ES-I3 (cell line): Measurements from ENCODE around the gene MKRN3.

Source experiments
- H3K36me3 ChIP-seq: 2 replicates; pipeline ENCODE4 v1.6.1; 2013; ENCODE audit warnings: mild to moderate bottlenecking, low read length, control low read depth, moderate library complexity; ENCODE audit not compliant: insufficient read depth
- H3K4me1 ChIP-seq: 2 replicates; pipeline ENCODE4 v1.6.1; 2013; ENCODE audit warnings: mild to moderate bottlenecking, control low read depth, low read length; ENCODE audit not compliant: insufficient read depth
- H3K9ac ChIP-seq: 2 replicates; pipeline ENCODE4 v1.6.1; 2013; ENCODE audit warnings: low read depth, mild to moderate bottlenecking, low read length, moderate library complexity
- H3K9me3 ChIP-seq: 2 replicates; pipeline ENCODE4 v1.6.1; 2013; ENCODE audit warnings: mild to moderate bottlenecking, low read length, moderate library complexity; ENCODE audit not compliant: control insufficient read depth, insufficient read depth

The MKRN3 gene

GRCh38 chr15:23565395-23566070, at the start of gene MKRN3:
Gene MKRN3 (plus strand): TSS chr15:23565674. CDS start chr15:23565783, 109 bp downstream.
- no peak within 1 kb of the TSS for H3K9ac ChIP-seq

GRCh38 chr15:23516866-23517265, 48.6 kb upstream of the MKRN3 start:
- Histone ChIP-seq H3K4me1 (no peaks in the 10 kb centered on the region), H3K9ac (no peak overlapping the region), H3K9me3 (no peaks in the 10 kb centered on the region; the same call in 1 of the 2 replicates), H3K36me3 (no peaks in the 10 kb centered on the region)

More at GRCh38 chr15:23565395-23566070, at the start of gene MKRN3:
- Histone ChIP-seq H3K4me1 (no peaks in the 10 kb centered on the region), H3K36me3 (no peaks in the 10 kb centered on the region), H3K9me3 (peaks cover 6% of the 10 kb centered on the region; the same call in 1 of the 2 replicates)

- no peaks in the 10 kb centered on the region for H3K4me1 ChIP-seq
- H3K9ac ChIP-seq: no peak overlapping the region
- no peaks in the 10 kb centered on the region for H3K36me3 ChIP-seq
- H3K9me3 ChIP-seq: no peaks in the 10 kb centered on the region; the same call in 1 of the 2 replicates
Observed at GRCh38 chr15:23518104-23518503, 47.4 kb upstream of the MKRN3 start.

GRCh38 chr15:23524816-23525215, 40.7 kb upstream of the MKRN3 start:
- Histone ChIP-seq H3K36me3 (no peaks in the 10 kb centered on the region), H3K9me3 (no peaks in the 10 kb centered on the region), H3K4me1 (no peaks in the 10 kb centered on the region), H3K9ac (no peak overlapping the region)

- no peaks in the 10 kb centered on the region for H3K4me1 ChIP-seq
- H3K9me3 ChIP-seq: no peaks in the 10 kb centered on the region
- H3K36me3 ChIP-seq: no peaks in the 10 kb centered on the region
- H3K9ac ChIP-seq: no peak overlapping the region
Observed at GRCh38 chr15:23529891-23530290, 35.6 kb upstream of the MKRN3 start.

- H3K36me3 ChIP-seq: no peaks in the 10 kb centered on the region
- H3K9ac ChIP-seq: no peak overlapping the region
- no peaks in the 10 kb centered on the region for H3K4me1 ChIP-seq
- H3K9me3 ChIP-seq: no peaks in the 10 kb centered on the region
Observed at GRCh38 chr15:23532024-23532423, 33.5 kb upstream of the MKRN3 start.

GRCh38 chr15:23536659-23537058, 28.8 kb upstream of the MKRN3 start:
- no peaks in the 10 kb centered on the region for H3K9me3 ChIP-seq

GRCh38 chr15:23538648-23539047, 26.8 kb upstream of the MKRN3 start:
- Histone ChIP-seq H3K9me3 (no peaks in the 10 kb centered on the region), H3K9ac (no peak overlapping the region), H3K36me3 (no peaks in the 10 kb centered on the region), H3K4me1 (no peaks in the 10 kb centered on the region)

More at GRCh38 chr15:23536659-23537058, 28.8 kb upstream of the MKRN3 start:
- Histone ChIP-seq H3K36me3 (no peaks in the 10 kb centered on the region), H3K9ac (no peak overlapping the region), H3K4me1 (no peaks in the 10 kb centered on the region)

GRCh38 chr15:23539892-23540291, 25.6 kb upstream of the MKRN3 start:
- Histone ChIP-seq H3K36me3 (no peaks in the 10 kb centered on the region), H3K9ac (no peak overlapping the region), H3K4me1 (no peaks in the 10 kb centered on the region), H3K9me3 (no peaks in the 10 kb centered on the region)

- H3K4me1 ChIP-seq: no peaks in the 10 kb centered on the region
- no peaks in the 10 kb centered on the region for H3K36me3 ChIP-seq
- H3K9me3 ChIP-seq: no peaks in the 10 kb centered on the region
- H3K9ac ChIP-seq: no peak overlapping the region
Observed at GRCh38 chr15:23546158-23546557, 19.3 kb upstream of the MKRN3 start.

- Histone ChIP-seq H3K36me3 (no peaks in the 10 kb centered on the region), H3K9me3 (no peaks in the 10 kb centered on the region), H3K4me1 (no peaks in the 10 kb centered on the region), H3K9ac (no peak overlapping the region)
Observed at GRCh38 chr15:23548071-23548470, 17.4 kb upstream of the MKRN3 start.

- no peaks in the 10 kb centered on the region for H3K4me1 ChIP-seq
- peaks cover under 1% of the 10 kb centered on the region; the same call in 1 of the 2 replicates for H3K9me3 ChIP-seq
- no peaks in the 10 kb centered on the region for H3K36me3 ChIP-seq
- H3K9ac ChIP-seq: no peak overlapping the region
Observed at GRCh38 chr15:23561914-23562313, 3.6 kb upstream of the MKRN3 start.

GRCh38 chr15:23564821-23565394, 566 bp upstream of the MKRN3 start:
- Histone ChIP-seq H3K9ac (no peak overlapping the region), H3K36me3 (no peaks in the 10 kb centered on the region), H3K9me3 (peaks cover 6% of the 10 kb centered on the region; the same call in 1 of the 2 replicates), H3K4me1 (no peaks in the 10 kb centered on the region)

- Histone ChIP-seq H3K4me1 (no peaks in the 10 kb centered on the region), H3K9me3 (peaks cover 6% of the 10 kb centered on the region; the same call in 1 of the 2 replicates), H3K9ac (no peak overlapping the region), H3K36me3 (no peaks in the 10 kb centered on the region)
Observed at GRCh38 chr15:23566071-23566554, 639 bp downstream of the MKRN3 start.

- H3K36me3 ChIP-seq: no peaks in the 10 kb centered on the region
- H3K9me3 ChIP-seq: peaks cover 6% of the 10 kb centered on the region; the same call in 1 of the 2 replicates
- H3K9ac ChIP-seq: no peak overlapping the region
- H3K4me1 ChIP-seq: no peaks in the 10 kb centered on the region
Observed at GRCh38 chr15:23566651-23567050, 1.2 kb downstream of the MKRN3 start.
